HepG2 (cell line): Measurements from ENCODE around the gene DNAJC1. TPM values are rescaled to one million over a fixed set of nuclear protein-coding genes. Genes with fewer than 3 reads are reported as not detected.

ENCODE experiments used
- HOXA7 ChIP-seq: sonication (generic); formaldehyde crosslinking; IDR thresholded peaks from 2 replicates; pipeline ENCODE4 v1.8.1; 2022; ENCODE audit warnings: mild to moderate bottlenecking, missing genetic modification reagents, moderate library complexity
- NFE2L1 ChIP-seq: sonication (generic); formaldehyde crosslinking; IDR thresholded peaks from 2 replicates; pipeline ENCODE4 v1.4.0; 2020; ENCODE audit warnings: missing genetic modification reagents, mild to moderate bottlenecking, borderline replicate concordance
- NFIC ChIP-seq: IDR thresholded peaks from 2 replicates; pipeline ENCODE4 v1.6.1; 2012; ENCODE audit warnings: mild to moderate bottlenecking, low read length, inconsistent platforms
- SP5 ChIP-seq: IDR thresholded peaks from 2 replicates; pipeline ENCODE4 v1.6.1; 2016; ENCODE audit warnings: low read depth, borderline replicate concordance
- SPEN ChIP-seq: sonication (generic); formaldehyde crosslinking; IDR thresholded peaks from 2 replicates; pipeline ENCODE4 v1.5.1; 2020; ENCODE audit warnings: low read depth, mild to moderate bottlenecking, missing genetic modification reagents
- TOE1 ChIP-seq: sonication (generic); formaldehyde crosslinking; IDR thresholded peaks from 2 replicates; pipeline ENCODE4 v1.4.0; 2020; ENCODE audit warnings: mild to moderate bottlenecking, missing genetic modification reagents
- ZNF10 ChIP-seq: sonication (generic); formaldehyde crosslinking; IDR thresholded peaks from 2 replicates; pipeline ENCODE4 v1.4.0; 2020; ENCODE audit warnings: mild to moderate bottlenecking, low read depth, missing genetic modification reagents, borderline replicate concordance
- ZNF558 ChIP-seq: sonication (generic); formaldehyde crosslinking; IDR thresholded peaks from 2 replicates; pipeline ENCODE4 v1.9.0; 2022; ENCODE audit warnings: mild to moderate bottlenecking, missing genetic modification reagents, borderline replicate concordance
- polyA plus RNA-seq, 8 experiments: library from polyadenylated mRNA; depleted of rRNA in 3 of 8; stranded (reverse) in 7 of 8; unstranded in 1 of 8; fragments of >200 nt; fragmentation: Illumina TruSeq in 4 of 8; extraction: Trizol in 4 of 8; gene quantifications; 2 replicates each; pipeline versions ENCODE4 v1.2.1 to v1.2.3, GENCODE V29; 2011 to 2016; ENCODE audit warnings: low read depth in 4 of 8, missing spikeins in 1 of 8, mixed read lengths in 1 of 8; ENCODE audit not compliant: insufficient read depth in 1 of 8
- total RNA-seq, 5 experiments: library from RNA; depleted of rRNA; stranded (reverse); fragments of >200 nt; fragmentation: Illumina TruSeq; extraction: Trizol; gene quantifications; 2 replicates each; pipeline ENCODE4 v1.2.3, GENCODE V29; 2016; ENCODE audit warnings: low read depth in 1 of 5
- TF ChIP-seq, protein P1 (sequence below): sonication (generic); formaldehyde crosslinking; IDR thresholded peaks from 2 replicates; pipeline ENCODE4; 2020; ENCODE audit warnings: missing genetic modification reagents, mild to moderate bottlenecking, borderline replicate concordance
- TF ChIP-seq, protein P2 (sequence below): sonication (generic); formaldehyde crosslinking; conservative IDR thresholded peaks from 2 replicates; pipeline ENCODE4 v1.8.0; 2022; ENCODE audit warnings: low read depth, missing genetic modification reagents
- TF ChIP-seq, protein P3 (sequence below): sonication (generic); formaldehyde crosslinking; IDR thresholded peaks from 2 replicates; pipeline ENCODE4 v1.5.0; 2020; ENCODE audit warnings: mild to moderate bottlenecking, low read depth, missing genetic modification reagents, borderline replicate concordance
- TF ChIP-seq, protein P4 (sequence below): sonication (generic); formaldehyde crosslinking; IDR thresholded peaks from 2 replicates; pipeline ENCODE4 v1.5.1; 2020; ENCODE audit warnings: missing genetic modification reagents, mild to moderate bottlenecking, borderline replicate concordance
- TF ChIP-seq, protein P5 (sequence below): sonication (generic); formaldehyde crosslinking; IDR thresholded peaks from 2 replicates; pipeline ENCODE4 v1.8.0; 2022; ENCODE audit warnings: mild to moderate bottlenecking, missing genetic modification reagents, borderline replicate concordance
- TF ChIP-seq, protein P6 (sequence below): sonication (generic); formaldehyde crosslinking; IDR thresholded peaks from 2 replicates; pipeline ENCODE4 v1.4.0; 2020; ENCODE audit warnings: missing genetic modification reagents

DNAJC1 gene
- total and polyA plus RNA-seq, 2 of the 13 experiments (the other 11 are each of a cell fraction or from before 2014, with no cell fraction given), result 9.9 to 16.6 TPM

DNA sequence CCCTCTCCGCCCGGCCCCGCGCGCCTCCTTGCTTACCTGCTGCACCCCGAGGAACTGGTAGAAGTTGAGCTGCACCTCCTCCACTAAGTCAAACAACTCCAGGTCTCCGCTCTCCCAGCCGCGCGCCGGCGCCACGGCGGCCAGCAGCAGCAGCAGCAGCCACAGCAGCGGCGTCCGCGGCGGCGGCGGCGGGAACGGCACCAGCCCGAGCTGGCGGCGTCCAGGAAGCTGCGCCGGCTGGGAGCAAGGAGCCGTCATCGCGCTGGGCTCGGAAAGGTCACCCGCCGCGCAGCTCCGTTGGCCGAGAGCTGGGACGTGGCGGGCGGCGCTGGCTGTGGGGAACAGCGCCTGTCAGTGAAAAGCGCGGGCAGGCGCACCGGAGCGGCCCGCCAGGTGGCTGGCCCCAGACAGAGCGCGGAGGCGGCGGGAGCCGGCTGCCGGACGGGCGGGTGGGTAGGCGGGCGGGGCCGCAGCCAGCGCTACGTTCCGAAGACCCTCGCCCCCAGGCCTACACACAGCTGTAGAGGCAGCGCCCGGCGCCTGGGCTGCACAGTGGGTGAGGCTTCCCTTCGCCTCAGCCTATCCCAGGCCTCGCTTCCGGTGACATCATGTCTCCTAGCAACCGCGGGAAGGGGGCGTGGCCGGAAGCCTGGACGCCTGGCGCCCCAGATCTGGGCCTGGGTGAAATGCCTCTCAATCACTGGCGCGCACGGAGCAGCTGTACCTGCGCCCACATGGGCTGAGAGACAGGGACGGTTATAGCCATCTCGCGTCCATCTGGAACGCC lies at the start of gene DNAJC1 (continued):
- TF ChIP-seq, protein P1, sequence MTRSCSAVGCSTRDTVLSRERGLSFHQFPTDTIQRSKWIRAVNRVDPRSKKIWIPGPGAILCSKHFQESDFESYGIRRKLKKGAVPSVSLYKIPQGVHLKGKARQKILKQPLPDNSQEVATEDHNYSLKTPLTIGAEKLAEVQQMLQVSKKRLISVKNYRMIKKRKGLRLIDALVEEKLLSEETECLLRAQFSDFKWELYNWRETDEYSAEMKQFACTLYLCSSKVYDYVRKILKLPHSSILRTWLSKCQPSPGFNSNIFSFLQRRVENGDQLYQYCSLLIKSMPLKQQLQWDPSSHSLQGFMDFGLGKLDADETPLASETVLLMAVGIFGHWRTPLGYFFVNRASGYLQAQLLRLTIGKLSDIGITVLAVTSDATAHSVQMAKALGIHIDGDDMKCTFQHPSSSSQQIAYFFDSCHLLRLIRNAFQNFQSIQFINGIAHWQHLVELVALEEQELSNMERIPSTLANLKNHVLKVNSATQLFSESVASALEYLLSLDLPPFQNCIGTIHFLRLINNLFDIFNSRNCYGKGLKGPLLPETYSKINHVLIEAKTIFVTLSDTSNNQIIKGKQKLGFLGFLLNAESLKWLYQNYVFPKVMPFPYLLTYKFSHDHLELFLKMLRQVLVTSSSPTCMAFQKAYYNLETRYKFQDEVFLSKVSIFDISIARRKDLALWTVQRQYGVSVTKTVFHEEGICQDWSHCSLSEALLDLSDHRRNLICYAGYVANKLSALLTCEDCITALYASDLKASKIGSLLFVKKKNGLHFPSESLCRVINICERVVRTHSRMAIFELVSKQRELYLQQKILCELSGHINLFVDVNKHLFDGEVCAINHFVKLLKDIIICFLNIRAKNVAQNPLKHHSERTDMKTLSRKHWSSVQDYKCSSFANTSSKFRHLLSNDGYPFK, result peak; percentile 36; the same call in 1 of the 2 replicates
- TF ChIP-seq TOE1 (CRISPR knock-in tag), result 0 out of 2 replicates have a peak, but pooled peaks have one; percentile 42
- TF ChIP-seq SPEN (CRISPR knock-in tag), result peak; percentile 74
- TF ChIP-seq, protein P2, sequence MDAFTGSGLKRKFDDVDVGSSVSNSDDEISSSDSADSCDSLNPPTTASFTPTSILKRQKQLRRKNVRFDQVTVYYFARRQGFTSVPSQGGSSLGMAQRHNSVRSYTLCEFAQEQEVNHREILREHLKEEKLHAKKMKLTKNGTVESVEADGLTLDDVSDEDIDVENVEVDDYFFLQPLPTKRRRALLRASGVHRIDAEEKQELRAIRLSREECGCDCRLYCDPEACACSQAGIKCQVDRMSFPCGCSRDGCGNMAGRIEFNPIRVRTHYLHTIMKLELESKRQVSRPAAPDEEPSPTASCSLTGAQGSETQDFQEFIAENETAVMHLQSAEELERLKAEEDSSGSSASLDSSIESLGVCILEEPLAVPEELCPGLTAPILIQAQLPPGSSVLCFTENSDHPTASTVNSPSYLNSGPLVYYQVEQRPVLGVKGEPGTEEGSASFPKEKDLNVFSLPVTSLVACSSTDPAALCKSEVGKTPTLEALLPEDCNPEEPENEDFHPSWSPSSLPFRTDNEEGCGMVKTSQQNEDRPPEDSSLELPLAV (CRISPR knock-in tag), result no peak
- TF ChIP-seq, protein P3, sequence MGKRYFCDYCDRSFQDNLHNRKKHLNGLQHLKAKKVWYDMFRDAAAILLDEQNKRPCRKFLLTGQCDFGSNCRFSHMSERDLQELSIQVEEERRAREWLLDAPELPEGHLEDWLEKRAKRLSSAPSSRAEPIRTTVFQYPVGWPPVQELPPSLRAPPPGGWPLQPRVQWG (CRISPR knock-in tag), result no peak
- TF ChIP-seq HOXA7, result no peak
- 0 out of 2 replicates have a peak, but pooled peaks have one; percentile 57 for TF ChIP-seq ZNF558 (CRISPR knock-in tag)
- TF ChIP-seq, protein P4, sequence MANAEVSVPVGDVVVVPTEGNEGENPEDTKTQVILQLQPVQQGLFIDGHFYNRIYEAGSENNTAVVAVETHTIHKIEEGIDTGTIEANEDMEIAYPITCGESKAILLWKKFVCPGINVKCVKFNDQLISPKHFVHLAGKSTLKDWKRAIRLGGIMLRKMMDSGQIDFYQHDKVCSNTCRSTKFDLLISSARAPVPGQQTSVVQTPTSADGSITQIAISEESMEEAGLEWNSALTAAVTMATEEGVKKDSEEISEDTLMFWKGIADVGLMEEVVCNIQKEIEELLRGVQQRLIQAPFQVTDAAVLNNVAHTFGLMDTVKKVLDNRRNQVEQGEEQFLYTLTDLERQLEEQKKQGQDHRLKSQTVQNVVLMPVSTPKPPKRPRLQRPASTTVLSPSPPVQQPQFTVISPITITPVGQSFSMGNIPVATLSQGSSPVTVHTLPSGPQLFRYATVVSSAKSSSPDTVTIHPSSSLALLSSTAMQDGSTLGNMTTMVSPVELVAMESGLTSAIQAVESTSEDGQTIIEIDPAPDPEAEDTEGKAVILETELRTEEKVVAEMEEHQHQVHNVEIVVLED (CRISPR knock-in tag), result no peak
- TF ChIP-seq ZNF10 (CRISPR knock-in tag), result no peak
- TF ChIP-seq, protein P5, sequence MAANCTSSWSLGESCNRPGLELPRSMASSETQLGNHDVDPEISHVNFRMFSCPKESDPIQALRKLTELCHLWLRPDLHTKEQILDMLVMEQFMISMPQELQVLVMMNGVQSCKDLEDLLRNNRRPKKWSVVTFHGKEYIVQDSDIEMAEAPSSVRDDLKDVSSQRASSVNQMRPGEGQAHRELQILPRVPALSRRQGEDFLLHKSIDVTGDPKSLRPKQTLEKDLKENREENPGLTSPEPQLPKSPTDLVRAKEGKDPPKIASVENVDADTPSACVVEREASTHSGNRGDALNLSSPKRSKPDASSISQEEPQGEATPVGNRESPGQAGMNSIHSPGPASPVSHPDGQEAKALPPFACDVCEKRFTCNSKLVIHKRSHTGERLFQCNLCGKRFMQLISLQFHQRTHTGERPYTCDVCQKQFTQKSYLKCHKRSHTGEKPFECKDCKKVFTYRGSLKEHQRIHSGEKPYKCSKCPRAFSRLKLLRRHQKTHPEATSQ (CRISPR knock-in tag), result no peak
- no peak for TF ChIP-seq NFIC
- TF ChIP-seq NFE2L1 (CRISPR knock-in tag), result no peak
- TF ChIP-seq, protein P6, sequence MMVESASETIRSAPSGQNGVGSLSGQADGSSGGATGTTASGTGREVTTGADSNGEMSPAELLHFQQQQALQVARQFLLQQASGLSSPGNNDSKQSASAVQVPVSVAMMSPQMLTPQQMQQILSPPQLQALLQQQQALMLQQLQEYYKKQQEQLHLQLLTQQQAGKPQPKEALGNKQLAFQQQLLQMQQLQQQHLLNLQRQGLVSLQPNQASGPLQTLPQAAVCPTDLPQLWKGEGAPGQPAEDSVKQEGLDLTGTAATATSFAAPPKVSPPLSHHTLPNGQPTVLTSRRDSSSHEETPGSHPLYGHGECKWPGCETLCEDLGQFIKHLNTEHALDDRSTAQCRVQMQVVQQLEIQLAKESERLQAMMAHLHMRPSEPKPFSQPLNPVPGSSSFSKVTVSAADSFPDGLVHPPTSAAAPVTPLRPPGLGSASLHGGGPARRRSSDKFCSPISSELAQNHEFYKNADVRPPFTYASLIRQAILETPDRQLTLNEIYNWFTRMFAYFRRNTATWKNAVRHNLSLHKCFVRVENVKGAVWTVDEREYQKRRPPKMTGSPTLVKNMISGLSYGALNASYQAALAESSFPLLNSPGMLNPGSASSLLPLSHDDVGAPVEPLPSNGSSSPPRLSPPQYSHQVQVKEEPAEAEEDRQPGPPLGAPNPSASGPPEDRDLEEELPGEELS (CRISPR knock-in tag), result no peak
- TF ChIP-seq SP5 (CRISPR knock-in tag), result peak; percentile 48; the same call in 1 of the 2 replicates
